ENCODE measurements around the gene PPAT.
"Not testable (repeated sequence)": the region's sequence is repeated elsewhere in the genome, so short reads cannot be mapped to it uniquely, and the experiment has no call there.

Gene PPAT

DNA sequence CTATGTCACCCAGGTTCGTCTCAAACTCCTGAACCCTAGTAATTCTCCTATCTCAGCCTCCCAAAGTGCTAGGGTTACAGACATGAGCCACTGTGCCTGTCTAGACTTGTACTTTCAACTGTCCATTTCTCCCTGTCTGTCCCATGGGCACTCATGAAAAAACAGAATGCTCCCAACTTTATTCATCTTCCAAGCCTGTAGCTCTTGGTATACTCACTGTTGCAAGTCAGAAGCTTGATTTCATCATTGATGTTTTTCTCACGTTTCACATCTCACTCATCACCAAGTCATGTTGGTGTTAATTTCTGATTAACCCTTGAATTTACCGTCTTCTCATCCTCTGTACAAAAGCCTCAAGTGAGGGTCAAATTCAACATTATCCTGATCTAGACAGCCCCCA lies 24.7 kb upstream of the PPAT start:
- TF ChIP-seq, protein P1, sequence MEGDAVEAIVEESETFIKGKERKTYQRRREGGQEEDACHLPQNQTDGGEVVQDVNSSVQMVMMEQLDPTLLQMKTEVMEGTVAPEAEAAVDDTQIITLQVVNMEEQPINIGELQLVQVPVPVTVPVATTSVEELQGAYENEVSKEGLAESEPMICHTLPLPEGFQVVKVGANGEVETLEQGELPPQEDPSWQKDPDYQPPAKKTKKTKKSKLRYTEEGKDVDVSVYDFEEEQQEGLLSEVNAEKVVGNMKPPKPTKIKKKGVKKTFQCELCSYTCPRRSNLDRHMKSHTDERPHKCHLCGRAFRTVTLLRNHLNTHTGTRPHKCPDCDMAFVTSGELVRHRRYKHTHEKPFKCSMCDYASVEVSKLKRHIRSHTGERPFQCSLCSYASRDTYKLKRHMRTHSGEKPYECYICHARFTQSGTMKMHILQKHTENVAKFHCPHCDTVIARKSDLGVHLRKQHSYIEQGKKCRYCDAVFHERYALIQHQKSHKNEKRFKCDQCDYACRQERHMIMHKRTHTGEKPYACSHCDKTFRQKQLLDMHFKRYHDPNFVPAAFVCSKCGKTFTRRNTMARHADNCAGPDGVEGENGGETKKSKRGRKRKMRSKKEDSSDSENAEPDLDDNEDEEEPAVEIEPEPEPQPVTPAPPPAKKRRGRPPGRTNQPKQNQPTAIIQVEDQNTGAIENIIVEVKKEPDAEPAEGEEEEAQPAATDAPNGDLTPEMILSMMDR (IDR thresholded peaks at IDR 0.05; ENCODE audit: low read depth, low read length, missing control alignments): no peak
- no peak for DNase-seq (ENCODE audit: low read depth)
- H3K4me3 ChIP-seq (ENCODE audit: low read depth, low read length): no peak overlapping the region
- in situ Hi-C loops (cut with HindIII; ENCODE audit: low sequenced_read_pairs): no loop called here

DNA sequence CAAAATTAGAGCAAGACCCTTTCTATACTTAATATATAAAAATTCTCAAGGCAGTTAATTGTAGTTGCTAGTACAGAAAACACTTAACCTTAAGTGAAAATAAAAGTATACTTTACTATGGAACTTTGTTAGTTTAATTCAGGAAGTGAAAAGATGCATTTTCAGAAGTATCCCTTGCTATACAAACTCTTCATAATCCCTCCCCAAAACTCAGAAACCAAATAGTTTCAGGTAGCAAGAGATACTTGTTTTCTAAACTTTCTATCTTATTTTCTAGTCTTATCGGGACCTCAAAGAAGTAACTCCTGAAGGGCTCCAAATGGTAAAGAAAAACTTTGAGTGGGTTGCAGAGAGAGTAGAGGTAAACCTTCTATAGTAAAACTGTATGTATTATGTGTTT lies 14.9 kb upstream of the PPAT start:
- TF ChIP-seq, protein P1 (IDR thresholded peaks at IDR 0.05; ENCODE audit: low read depth, low read length, missing control alignments): no peak
- DNase-seq (ENCODE audit: low read depth): no peak
- H3K4me3 ChIP-seq (ENCODE audit: low read depth, low read length): no peak overlapping the region
- in situ Hi-C loops (cut with HindIII; ENCODE audit: low sequenced_read_pairs): no loop called here

DNA sequence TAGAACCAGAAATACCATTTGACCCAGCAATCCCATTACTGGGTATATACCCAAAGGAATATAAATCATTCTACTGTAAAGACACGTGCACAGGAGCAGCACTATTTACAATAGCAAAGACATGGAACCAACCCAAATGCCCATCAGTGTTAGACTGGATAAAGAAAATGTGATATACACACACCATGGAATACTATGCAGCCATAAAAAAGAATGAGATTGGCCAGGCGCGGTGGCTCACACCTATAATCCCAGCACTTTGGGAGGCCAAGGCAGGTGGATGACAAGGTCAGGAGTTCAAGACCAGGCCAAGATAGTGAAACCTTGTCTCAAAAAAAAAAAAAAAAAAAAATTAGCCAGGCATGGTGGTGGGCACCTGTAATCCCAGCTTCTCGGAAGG lies 14.1 kb upstream of the PPAT start:
- in situ Hi-C loops (cut with HindIII; ENCODE audit: low sequenced_read_pairs); DNase-seq (ENCODE audit: low read depth); H3K4me3 ChIP-seq (ENCODE audit: low read depth, low read length): not testable (repeated sequence)

DNA sequence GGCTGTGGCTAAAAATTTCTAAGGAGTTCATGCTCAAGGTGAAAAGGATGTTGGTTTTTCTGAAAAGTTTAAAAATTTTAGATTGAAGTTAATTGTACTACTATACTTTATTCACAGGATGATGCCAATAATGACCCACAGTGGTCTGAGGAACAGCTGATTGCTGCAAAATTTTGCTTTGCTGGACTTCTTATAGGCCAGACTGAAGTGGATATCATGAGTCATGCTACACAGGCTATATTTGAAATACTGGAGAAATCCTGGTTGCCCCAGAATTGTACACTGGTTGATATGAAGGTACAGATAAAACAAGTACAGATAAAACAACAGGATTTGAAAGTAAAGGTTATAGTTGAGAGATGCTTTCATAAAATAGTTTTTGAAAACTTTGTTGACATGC lies 12.9 kb upstream of the PPAT start:
- TF ChIP-seq, protein P1 (IDR thresholded peaks at IDR 0.05; ENCODE audit: low read depth, low read length, missing control alignments): no peak
- in situ Hi-C loops (cut with HindIII; ENCODE audit: low sequenced_read_pairs): no loop called here

DNA sequence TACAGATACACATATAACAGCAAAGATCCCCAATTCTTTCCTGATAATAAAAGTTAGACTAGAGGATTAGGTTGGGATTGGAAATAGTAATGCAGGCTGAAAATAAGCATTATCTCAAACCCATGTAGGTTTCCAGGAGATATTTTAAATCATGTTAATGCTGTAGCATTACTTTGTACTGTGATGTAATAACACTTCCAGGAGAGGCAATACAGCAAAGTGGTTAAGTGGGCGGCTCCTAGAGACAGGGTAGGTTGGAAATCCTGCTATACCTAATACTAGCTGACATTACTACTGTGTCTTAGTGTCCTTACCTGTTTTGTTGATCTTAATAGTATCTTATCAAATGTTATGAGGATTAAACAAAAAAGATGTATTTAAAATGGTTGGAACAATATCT lies 10.3 kb upstream of the PPAT start:
- no peak overlapping the region for H3K4me3 ChIP-seq (ENCODE audit: low read depth, low read length)
- in situ Hi-C loops (cut with HindIII; ENCODE audit: low sequenced_read_pairs): no loop called here
- TF ChIP-seq, protein P1 (IDR thresholded peaks at IDR 0.05; ENCODE audit: low read depth, low read length, missing control alignments): no peak
- no peak for DNase-seq (ENCODE audit: low read depth)

More for the DNA sequence above, 12.9 kb upstream of the PPAT start:
- no peak for DNase-seq (ENCODE audit: low read depth)
- H3K4me3 ChIP-seq (ENCODE audit: low read depth, low read length): no peak overlapping the region

DNA sequence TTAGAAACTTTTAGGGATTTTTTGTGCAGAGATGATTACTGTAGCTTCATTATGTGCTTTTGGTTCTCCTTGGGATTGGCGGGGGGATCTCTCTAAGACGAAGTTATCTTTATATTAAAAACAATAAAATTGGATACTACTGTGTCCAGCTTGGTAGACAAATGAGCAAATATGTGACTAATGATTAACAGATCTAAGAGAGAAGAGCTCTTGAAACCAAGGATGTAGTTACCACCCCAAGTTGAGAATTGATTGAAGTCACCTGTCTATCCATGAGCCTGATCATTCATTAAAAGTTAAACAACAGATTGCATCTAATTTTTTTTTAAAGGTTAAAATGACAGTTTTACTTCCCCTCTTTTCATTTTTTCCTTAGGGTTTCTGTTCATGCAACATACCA lies 9.3 kb upstream of the PPAT start:
- DNase-seq (ENCODE audit: low read depth): no peak
- no peak overlapping the region for H3K4me3 ChIP-seq (ENCODE audit: low read depth, low read length)
- in situ Hi-C loops (cut with HindIII; ENCODE audit: low sequenced_read_pairs): no loop called here
- TF ChIP-seq, protein P1 (IDR thresholded peaks at IDR 0.05; ENCODE audit: low read depth, low read length, missing control alignments): no peak

DNA sequence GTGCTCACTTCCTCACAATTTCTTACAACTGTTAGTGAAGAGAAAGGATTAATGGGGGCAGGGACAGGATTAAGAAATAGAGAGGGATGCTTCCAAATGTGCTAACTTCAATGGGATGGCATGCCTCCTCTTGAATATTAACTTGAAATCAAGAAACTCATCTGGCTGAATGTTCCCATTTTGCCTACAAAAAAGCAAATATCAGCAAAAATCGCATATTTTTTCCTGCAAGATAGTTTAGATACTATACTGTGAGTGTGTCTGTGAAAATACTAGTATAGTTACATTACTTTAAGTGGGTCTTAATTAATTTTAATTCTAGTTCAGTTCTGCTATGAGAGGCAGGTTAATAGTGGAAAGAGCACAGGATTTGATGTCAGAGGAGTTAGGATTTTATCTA lies 5.6 kb upstream of the PPAT start:
- TF ChIP-seq, protein P1 (IDR thresholded peaks at IDR 0.05; ENCODE audit: low read depth, low read length, missing control alignments): no peak
- DNase-seq (ENCODE audit: low read depth): no peak
- in situ Hi-C loops (cut with HindIII; ENCODE audit: low sequenced_read_pairs): no loop called here
- H3K4me3 ChIP-seq (ENCODE audit: low read depth, low read length): no peak overlapping the region

Data from astrocyte of the cerebellum (primary cell).